Inflammatory macrophage treated with lipopolysaccharide for 4 hours (primary cell): ENCODE data around the gene FDPS.

ENCODE experiments used
- DNase-seq: peaks from one replicate; pipeline ENCODE4 v3.0.0-alpha.2; 2020

FDPS gene

GRCh38 chr1:155308493-155309422, at the start of gene FDPS:
FDPS (plus strand) TSS chr1:155308866; CDS start chr1:155309790, 924 bp downstream.
- peak; percentile 100 for DNase-seq

DNA sequence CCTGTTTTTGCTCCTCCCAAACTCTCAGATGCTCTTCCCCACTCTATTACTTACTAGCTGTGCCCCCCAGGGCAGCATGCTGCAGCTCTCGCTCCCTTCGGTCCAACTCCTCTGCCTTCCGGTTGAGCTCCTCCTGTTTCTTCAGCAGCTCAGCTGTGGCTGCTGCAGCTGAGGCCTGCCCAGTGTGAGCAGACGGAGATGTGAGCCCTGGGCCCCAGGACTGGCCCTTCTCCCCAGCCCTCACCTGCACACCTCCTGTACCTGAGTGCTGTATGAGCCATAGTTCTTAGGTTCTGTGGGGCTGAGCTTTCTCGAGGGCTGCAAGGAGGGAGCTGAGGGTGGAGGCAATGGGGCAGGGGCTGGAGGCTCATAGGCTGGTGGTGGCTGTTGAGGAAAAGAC, 48.4 kb upstream of the FDPS start:
- DNase-seq: no peak

GRCh38 chr1:155261493-155261851, 47.2 kb upstream of the FDPS start:
- DNase-seq: peak; percentile 24

- peak; percentile 99 for DNase-seq
Measured at GRCh38 chr1:155261852-155262673, 46.6 kb upstream of the FDPS start, which contains the start of gene SCAMP3. SCAMP3 (minus strand) TSS chr1:155262360; CDS start chr1:155262151, 209 bp downstream.

DNA sequence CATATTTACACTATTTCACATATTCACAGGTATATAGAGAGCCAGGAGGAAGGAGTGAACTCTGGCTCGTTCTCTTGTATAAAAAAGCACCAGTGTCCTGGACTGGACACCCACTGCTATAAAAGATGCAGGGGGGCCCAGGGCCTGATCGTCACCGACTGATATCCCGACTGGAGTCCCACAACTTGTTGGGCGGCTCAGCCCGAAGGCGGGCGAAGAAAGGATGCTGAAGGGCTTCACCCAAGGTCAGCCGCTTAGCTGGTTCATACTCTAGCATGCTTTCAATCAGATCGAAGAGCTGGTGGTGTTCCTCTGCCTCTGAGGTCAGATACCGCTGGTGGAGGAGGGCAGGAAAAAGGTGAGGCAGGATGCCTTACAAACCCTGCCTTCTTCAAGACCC, 45.6 kb upstream of the FDPS start:
- DNase-seq: no peak

GRCh38 chr1:155266553-155266952, 42.1 kb upstream of the FDPS start:
- DNase-seq: no peak

GRCh38 chr1:155267373-155267772, 41.3 kb upstream of the FDPS start:
- no peak for DNase-seq

DNA sequence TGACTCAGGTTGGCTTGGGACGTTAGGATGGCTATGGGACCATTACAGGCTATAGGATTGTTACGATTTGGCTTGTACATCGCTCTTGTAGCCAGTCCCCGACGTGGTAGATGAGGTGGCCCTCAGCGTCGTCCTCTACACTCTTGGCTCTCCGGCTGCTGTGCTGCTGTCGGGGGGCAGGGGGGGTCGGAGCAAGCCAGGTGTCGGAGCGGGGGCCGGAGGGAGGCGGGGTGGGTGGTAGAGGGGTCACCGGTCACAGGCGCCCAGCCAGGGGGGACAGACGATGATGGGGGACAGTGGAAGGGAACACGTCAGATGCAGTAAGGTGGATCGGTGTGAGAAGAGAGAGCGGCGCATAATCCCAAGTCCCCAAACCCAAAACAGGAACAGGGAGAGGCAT, 40.0 kb upstream of the FDPS start:
- no peak for DNase-seq

- no peak for DNase-seq
Measured at GRCh38 chr1:155269381-155269780, 39.3 kb upstream of the FDPS start.

GRCh38 chr1:155272466-155273342, 36.0 kb upstream of the FDPS start:
- DNase-seq: no peak

DNA sequence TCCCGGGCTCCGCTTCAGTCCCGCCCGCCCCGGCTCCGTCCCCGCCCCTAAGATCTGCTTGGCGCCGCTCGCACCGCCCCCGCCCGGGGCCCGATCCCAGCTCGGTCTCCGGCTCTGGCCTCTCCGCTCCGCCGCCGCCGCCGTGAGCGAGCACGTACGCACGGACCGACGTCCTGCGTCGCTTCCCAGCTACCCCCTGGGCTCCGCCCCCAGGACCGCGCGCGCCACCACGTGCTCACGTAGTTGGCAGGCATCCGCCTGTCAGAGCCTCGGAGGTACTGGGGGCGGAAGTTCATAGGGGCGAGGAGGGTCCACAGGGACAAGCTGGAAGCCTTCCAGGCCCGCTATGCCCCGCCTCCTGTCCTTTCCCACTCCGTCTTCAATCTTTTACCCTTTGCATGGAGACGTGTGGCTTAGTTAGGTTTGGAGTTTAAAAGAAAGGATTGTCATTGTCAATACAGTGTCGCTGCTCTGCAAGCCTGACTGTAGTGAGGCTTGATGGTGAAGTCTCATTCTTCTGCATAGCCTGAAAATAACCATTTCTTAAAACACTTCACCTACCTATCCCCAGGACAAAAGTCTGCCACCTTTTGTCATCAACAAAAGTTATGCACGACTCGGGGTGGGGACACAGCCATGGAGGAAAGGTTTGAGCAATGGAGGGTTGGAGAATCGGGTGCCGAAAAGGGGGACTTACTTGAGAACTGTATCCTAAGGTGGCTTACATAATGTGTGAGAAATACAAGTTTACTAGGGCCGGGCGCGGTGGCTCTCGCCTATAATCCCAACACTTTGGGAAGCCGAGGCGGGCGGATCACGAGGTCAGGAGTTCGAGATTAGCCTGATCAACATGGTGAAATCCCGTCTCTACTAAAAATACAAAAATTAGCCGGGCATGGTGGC, 35.1 kb upstream of the FDPS start, which contains the start of gene CLK2:
Gene CLK2, minus strand, starts transcription at position 162 of the 903 bp plus-strand sequence. CDS start 2,527 bp downstream, outside the sequence.
- DNase-seq: peak; percentile 97

DNA sequence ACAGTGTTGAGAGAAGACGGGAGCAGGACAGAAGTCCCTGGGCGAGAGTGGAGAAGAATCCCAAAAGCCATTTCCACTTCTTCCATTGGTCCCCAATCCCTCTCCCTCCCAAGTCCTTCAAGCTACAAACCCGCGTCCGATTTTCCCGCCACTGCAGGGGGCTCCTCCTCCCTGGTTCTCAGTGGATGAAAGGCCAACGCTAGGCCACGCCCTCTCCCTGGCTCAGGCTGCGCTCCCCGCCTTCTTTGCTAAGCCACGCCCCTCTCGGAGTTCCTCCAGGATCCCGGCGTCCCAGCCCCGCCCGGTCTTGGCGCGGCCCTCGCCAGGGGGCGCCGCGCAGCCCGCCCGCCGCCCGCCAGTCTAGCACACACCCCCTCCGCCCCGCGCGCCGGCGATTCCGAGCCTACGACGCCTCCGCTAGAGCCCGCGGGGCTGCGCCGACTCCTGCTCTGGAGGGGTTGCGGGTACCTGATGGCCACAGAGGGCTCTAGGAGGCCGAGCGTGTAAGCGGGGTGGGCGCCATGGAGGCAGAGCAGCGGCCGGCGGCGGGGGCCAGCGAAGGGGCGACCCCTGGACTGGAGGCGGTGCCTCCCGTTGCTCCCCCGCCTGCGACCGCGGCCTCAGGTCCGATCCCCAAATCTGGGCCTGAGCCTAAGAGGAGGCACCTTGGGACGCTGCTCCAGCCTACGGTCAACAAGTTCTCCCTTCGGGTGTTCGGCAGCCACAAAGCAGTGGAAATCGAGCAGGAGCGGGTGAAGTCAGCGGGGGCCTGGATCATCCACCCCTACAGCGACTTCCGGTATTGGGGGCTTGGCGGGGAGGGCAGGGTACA, 31.4 kb upstream of the FDPS start, which contains the start of gene HCN3:
Gene HCN3, plus strand, starts transcription at position 394 of the 832 bp plus-strand sequence. Its CDS starts 128 bp downstream, at position 522.
- DNase-seq: peak; percentile 97

DNA sequence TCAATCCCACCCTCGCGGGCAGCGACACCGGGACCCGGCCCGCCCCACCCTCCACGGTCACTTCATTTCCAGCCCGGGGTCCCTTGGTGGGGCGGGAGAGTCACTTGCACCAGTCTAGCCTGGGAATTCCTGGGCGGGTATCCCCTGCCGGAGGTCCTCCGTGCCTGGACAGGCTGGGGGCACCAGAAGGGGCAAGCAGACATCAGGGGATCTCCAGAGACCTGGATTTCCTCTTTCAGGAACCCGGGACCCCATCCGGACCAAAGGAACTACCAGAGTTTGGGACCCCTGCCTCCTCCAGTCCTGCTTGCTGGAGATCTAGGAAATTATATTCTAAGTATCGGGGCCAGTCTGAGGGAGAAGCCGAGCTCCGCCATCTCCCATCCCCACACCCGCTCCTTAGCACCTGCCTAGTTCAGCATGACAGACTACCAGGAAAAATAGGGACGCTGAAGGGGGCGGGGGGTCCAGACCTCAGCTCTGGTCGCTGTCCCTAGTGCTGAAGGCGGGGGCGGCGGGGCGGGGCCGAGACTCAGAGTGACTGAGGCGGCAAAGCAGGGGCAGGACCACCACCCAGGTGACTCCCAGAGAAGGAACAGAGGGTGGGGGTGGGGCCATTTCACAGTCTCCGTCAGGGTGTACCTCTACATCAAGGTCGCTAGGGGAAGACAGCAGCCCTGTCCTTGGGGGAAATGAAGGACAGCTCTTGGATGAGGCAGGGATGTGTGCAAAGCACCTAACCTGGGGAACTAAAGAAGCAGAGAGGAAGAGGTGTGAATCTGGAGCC, 30.6 kb upstream of the FDPS start:
- DNase-seq: peak; percentile 13

- no peak for DNase-seq
Measured at GRCh38 chr1:155278689-155279160, 29.9 kb upstream of the FDPS start.

DNA sequence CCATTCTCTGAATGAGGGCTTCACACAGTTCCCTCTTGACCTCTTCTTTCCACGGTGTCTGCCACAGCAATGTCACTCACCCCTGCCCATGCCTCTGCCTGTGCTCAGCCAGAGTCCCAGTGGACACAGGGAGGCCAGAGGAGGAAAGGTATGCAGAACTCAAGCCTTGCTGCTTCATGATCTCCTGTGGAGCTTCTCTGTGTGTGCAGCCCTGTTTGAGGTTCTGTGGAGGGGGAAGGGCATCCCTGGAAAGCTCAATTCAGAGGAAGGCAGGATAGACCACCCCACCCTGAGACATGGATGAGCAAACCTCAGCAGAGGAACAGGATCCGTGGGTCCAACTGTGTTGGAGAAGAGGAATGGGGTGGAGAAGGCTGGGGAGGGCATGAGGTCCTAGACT, 29.4 kb upstream of the FDPS start:
- no peak for DNase-seq

- no peak for DNase-seq
Measured at GRCh38 chr1:155282488-155283091, 26.1 kb upstream of the FDPS start.

DNA sequence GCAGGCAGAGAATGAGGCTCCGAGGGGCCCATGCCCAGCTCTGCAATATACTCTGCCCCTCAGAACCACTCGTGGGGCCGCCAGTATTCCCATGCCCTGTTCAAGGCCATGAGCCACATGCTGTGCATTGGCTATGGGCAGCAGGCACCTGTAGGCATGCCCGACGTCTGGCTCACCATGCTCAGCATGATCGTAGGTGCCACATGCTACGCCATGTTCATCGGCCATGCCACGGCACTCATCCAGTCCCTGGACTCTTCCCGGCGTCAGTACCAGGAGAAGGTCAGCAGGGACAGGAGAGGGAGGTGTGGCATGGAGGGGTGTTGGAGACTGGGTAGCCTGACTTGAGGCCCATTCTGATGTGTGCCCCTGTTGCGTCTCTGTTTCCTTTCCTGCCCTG, 24.2 kb upstream of the FDPS start:
- no peak for DNase-seq

DNA sequence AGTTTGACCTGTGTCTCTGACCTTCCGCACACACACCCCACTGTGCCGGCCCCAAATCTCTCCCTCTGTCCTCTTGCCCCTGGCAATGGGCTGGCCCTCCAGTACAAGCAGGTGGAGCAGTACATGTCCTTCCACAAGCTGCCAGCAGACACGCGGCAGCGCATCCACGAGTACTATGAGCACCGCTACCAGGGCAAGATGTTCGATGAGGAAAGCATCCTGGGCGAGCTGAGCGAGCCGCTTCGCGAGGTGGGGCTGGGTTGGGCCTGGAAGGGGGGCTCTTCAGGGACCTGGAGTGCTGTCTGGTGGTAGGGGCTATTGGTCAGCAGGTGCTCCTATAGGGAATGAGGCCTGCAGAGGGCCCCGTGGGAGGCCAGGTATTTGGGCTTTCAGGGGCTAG, 23.6 kb upstream of the FDPS start:
- DNase-seq: no peak

- no peak for DNase-seq
Measured at GRCh38 chr1:155285631-155286044, 23.0 kb upstream of the FDPS start.
